Stimulated activated CD4-positive, alpha-beta T cell treated with anti-CD3 and anti-CD28 coated beads, Interleukin-2, amount 100 ng/mL, for 4 hours (primary cell): Measurements from ENCODE around the gene TRPM2.

Source experiments
- DNase-seq: peaks from one replicate; pipeline ENCODE4 v3.0.0-alpha.2; 2020; ENCODE audit warnings: low read depth

Gene TRPM2

GRCh38 chr21:44322621-44323325 lies 30.6 kb upstream of the TRPM2 start:
- DNase-seq: no peak

GRCh38 chr21:44323591-44323990 lies 29.8 kb upstream of the TRPM2 start:
- DNase-seq: no peak

GRCh38 chr21:44324106-44324853 lies 29.1 kb upstream of the TRPM2 start:
- DNase-seq: no peak

GRCh38 chr21:44324854-44325107 lies 28.6 kb upstream of the TRPM2 start:
- no peak for DNase-seq

- no peak for DNase-seq
Measured at GRCh38 chr21:44325386-44326271, 27.8 kb upstream of the TRPM2 start.

GRCh38 chr21:44326272-44326647 lies 27.2 kb upstream of the TRPM2 start:
- DNase-seq: no peak

GRCh38 chr21:44326716-44327602 lies 26.5 kb upstream of the TRPM2 start:
- no peak for DNase-seq

- DNase-seq: no peak
Measured at GRCh38 chr21:44327603-44327974, 25.8 kb upstream of the TRPM2 start.

GRCh38 chr21:44328242-44328895 lies 25.1 kb upstream of the TRPM2 start:
- DNase-seq: no peak

GRCh38 chr21:44329086-44329889 lies 24.1 kb upstream of the TRPM2 start:
- DNase-seq: no peak

GRCh38 chr21:44329971-44330681 lies 23.3 kb upstream of the TRPM2 start:
- no peak for DNase-seq

- no peak for DNase-seq
Measured at GRCh38 chr21:44330698-44331097, 22.7 kb upstream of the TRPM2 start.

GRCh38 chr21:44331209-44331608 lies 22.2 kb upstream of the TRPM2 start:
- DNase-seq: no peak

- DNase-seq: no peak
Measured at GRCh38 chr21:44331650-44332307, 21.6 kb upstream of the TRPM2 start.

GRCh38 chr21:44332383-44332782 lies 21.0 kb upstream of the TRPM2 start:
- no peak for DNase-seq

GRCh38 chr21:44332965-44333364 lies 20.5 kb upstream of the TRPM2 start:
- DNase-seq: no peak

GRCh38 chr21:44333509-44334328 lies 19.7 kb upstream of the TRPM2 start:
- no peak for DNase-seq

GRCh38 chr21:44334329-44335030 lies 18.9 kb upstream of the TRPM2 start:
- DNase-seq: no peak
